Stimulated activated CD4-positive, alpha-beta T cell treated with anti-CD3 and anti-CD28 coated beads, Interleukin-2, amount 100 ng/mL, for 4 hours (primary cell): Measurements from ENCODE around the gene PCNX2.

Experiments used
- DNase-seq: peaks from one replicate; pipeline ENCODE4 v3.0.0-alpha.2; 2020; ENCODE audit warnings: low read depth

PCNX2 gene, protein sequence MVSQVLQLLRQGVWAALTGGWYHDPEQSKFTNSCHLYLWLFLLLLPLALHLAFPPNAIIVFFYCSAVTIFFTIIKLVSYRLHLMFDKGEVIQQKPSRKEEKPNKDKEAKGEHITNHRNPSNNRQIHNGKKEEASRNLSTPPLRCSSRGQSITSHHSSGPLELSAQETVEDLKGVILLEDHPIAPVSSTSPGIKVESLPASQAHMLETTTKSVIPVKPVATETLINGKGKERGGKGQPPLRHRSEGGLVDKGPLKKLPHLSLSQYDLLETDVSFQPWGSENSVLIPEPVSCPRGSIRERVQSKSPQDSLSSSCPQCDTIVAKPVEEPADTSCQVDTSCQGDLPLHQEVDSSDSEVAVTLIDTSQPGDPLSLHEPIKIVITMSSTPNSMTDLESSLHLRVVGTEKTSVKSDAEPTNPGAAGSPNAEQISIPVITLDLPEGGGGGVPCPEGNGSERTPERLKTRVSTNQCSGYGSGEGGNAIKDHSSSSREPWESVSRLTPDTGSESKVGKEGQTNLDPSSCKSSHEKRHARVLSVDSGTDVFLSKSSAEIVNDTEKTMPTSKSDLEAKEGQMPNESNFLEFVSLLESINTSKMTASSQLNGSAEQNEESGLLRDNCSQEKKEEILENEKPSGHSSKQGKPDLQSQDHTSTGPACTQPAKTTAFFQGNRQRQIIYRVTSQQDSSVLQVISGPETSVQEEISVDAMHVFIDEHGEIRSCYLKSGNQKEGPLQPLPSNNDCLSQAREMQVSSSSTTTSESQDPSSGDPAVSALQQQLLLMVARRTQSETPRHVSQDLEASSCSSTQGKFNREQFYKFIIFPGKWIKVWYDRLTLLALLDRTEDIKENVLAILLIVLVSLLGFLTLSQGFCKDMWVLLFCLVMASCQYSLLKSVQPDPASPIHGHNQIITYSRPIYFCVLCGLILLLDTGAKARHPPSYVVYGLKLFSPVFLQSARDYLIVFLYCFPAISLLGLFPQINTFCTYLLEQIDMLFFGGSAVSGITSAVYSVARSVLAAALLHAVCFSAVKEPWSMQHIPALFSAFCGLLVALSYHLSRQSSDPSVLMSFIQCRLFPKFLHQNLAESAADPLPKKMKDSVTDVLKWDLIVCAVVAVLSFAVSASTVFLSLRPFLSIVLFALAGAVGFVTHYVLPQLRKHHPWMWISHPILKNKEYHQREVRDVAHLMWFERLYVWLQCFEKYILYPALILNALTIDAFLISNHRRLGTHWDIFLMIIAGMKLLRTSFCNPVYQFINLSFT (N-terminal part only)

DNA sequence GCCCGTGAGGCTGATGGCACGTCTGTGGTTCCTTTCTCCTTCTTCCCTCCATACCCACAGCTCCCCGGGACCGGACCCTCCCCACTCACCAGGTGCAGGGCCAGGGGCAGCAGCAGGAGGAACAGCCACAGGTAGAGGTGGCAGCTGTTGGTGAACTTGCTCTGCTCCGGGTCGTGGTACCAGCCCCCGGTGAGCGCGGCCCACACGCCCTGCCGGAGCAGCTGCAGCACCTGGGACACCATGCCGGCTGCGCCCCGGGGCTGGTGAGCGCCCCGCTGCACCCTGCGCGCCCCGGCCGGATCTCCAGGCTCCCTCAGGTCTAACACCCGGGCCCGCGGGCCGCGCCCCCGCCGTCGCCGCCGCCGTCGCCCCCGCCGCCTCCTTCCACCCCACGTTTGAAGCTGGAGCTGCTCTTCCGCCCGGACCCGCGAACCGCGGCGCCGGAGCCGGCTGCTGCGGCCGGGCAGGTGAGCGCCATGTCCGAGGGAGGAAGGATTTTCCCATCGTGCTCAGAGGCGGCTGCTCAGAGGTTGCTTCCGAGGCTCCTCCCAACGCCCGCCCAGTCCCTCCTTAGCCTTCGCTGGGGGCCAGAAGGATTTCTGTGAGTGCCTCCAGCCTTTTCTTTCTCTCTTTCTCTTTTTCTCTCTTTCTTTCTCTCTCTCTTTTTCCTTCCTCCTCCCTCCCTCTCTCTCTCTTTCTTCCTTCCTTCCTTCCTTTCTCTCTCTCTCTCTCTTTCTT is at the start of gene PCNX2:
TSS of gene PCNX2 (minus strand) at position 489 of the 738 bp plus-strand sequence. CDS start at position 242, 247 bp downstream.
- peak; percentile 51 for DNase-seq

DNA sequence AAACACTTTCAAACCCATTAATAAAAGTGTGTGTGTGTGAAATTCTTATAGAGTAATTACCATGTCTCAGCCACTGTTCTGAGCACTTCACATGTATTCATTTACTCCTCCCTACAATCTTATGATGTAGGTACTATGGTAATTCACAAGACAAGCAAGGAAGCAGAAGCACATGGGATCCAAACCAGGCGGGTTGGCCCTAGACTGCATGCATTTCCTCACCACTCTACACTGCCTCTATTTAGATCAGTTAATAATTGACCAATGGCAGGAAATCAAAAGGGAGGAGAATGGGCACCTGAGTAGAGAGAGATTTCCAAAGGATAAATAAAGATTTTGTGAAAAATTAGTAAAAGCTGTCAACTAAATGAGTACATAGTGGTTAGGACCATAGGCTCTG is 47.7 kb upstream of the PCNX2 start:
- no peak for DNase-seq

DNA sequence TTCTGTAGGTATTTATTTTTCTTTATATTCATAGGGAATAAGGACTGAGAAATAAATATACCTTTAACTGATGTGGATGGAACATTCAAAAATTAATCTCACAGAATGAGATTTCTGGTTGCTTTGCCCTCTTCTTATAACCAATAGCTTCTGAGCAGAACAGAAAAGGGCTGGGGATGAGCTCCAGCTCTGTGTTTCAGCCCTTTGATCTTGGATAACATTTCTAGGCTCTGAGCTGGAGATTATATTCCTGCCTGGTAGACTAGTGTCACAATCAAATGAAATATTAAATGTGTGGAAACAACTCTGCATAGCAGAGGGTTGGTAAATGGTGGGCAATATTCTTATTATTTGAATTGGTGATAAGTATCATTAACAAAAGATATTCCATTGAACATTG is 46.6 kb upstream of the PCNX2 start:
- DNase-seq = no peak

DNA sequence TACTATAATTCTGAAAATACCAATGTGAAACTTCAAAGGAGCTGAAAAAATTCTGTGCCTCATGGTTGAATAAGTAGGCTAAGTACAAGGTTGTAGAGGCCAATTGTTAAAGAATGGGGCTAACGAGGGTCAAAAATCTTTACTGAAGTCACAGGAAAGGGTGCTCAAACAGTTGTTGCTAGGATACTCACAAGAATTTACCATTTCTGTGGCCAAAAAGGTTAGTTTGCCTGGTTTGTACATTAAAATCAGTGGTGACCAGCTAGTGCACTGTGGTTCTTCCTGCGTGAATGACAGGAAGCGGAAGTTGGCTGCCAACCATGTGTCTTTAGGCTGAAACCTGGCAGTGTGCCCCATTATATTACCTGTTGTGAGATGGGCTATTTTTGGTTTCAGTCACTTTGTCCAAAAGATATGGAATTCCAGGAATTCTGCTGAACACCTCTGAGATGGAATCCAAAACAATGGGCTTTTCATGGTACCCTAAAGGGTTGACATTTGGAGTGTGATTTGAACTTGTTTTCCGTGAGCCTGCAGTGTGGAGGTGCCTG is 45.5 kb upstream of the PCNX2 start:
- no peak for DNase-seq

DNA sequence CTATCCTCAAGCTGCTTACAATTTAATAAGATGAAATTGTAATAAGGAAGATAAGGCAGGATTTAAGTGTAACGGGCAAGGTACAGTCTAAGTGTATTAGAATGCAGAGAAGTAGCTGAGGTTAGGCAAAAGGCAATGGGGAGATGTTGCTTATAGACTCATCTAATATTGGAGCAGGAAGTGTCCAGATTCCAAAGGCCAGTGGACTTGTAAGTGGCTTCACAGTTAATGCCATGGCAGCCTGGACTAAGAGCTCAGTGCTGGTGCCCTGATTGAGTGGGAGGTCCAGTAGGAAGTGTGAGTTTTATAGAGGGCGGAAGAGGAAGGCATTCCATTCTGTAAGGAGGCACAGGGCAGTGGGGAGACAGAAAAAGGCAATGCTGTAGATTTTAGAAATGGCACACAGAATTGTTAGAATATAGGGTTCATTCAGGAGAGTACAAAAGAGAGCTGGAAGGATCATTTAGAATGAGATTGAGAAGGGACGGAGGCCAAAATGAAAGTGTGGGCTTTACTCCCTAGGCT is 44.6 kb upstream of the PCNX2 start:
- no peak for DNase-seq

DNA sequence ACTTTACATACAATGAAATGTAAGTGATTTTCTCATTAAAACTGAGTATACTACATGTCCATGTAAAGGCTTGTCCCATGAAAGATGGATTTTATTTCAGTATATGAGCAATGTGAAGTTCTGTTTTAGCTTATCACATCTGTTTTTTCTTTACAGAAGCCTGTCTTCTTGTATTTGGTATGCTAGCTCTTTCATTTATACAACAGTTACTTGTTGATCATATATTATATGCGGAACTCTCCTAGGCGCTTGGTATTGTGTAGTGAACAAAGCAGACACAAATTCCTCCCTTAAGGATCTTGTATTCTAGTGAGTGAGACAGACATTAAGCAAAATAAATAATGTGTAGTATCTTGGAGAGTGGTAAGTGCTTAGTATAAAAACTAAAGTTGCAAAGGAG is 42.6 kb upstream of the PCNX2 start:
- no peak for DNase-seq

DNA sequence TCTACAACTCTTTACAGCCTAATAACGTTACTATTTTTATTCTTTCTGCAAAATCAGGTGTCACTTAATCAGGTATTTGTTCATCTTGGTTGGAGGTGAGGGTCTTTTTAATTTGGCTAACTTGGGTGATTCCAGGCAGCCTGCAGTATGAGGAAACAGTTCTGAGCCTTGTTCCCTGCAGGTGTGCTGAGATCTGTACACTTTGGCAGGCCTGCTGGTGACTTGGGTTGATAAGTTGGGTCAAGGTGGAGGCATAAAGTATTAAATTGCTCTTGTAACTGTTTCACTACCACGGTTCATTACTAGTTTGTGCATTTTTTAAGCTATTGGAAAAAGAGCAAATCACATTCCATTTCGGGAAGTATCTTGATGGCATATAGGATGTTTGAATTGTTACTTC is 42.0 kb upstream of the PCNX2 start:
- DNase-seq = no peak

DNA sequence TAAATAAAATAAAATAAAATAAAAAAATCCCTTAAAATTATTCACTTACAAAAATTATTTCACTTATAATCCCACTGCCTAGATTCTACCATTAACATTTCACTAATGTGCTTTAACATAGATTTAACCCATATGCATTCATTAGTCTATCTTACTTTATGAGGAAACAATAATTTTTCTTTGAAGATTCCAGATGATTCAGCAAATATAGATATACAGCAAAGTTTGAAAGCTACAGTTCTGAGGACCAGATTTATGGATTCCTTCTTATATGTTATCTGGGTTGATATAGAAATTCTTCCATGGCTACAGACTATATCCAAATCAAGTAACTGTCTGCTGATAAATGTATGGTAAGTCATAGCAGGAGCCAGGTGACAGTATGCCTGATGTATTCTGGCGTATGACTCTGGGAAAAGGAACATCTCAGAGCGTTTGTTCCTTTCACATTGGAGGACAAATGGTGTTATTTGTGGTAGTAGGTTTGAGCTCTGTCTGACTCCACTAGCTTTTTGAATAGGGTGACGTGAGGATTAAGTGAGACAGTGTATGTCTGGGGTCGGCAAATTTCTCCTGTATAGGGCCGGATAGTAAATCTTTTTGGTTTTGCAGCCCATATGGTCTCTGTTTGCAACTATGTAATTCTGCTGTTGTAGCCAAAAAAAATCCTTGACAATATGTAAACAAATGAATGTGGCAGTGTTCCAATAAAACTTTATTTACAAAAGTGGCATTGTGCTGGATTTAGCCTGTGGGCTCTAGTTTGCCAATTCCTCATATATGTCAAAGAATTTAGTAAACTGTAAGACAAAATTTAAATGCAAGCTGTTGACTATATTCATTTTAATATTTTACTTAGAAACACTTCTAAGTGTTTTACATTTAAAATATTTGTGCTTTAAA is 41.3 kb upstream of the PCNX2 start:
- DNase-seq = no peak

DNA sequence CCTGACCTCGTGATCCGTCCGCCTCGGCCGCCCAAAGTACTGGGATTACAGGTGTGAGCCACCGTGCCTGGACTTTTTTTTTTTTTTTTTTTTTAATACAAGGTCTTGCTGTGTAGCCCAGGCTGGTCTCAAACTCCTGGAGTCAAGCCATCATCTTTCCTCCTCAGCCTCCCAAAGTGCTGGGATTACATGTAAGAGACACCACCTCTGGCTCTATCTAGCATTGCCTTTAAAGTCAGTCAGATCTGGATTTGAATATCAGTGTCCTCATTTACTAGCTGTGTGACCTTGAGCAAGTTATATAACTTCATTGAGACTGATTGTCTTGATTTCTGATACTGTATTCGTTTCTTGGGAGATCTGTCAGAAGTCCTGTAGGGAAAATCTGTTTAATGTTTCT is 38.6 kb upstream of the PCNX2 start:
- DNase-seq = no peak

DNA sequence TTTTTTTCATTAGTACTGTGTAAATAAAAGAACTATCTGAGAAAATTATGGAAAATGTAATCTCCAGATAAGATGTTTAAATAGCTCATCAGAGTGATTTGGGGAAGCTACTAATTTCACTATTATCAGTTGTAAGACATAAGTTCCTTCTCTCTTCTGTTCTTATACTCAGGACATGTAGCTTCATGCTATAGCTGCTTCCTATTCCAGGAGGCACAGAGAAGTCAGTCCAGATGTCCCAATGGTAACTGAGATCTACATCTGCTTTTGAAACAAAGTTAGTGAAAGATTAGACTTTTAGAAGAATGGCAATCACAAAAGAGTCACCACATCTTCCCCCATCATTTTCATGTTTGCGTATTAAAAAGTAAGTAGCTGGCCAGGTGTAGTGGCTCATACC is 37.6 kb upstream of the PCNX2 start:
- DNase-seq = no peak

DNA sequence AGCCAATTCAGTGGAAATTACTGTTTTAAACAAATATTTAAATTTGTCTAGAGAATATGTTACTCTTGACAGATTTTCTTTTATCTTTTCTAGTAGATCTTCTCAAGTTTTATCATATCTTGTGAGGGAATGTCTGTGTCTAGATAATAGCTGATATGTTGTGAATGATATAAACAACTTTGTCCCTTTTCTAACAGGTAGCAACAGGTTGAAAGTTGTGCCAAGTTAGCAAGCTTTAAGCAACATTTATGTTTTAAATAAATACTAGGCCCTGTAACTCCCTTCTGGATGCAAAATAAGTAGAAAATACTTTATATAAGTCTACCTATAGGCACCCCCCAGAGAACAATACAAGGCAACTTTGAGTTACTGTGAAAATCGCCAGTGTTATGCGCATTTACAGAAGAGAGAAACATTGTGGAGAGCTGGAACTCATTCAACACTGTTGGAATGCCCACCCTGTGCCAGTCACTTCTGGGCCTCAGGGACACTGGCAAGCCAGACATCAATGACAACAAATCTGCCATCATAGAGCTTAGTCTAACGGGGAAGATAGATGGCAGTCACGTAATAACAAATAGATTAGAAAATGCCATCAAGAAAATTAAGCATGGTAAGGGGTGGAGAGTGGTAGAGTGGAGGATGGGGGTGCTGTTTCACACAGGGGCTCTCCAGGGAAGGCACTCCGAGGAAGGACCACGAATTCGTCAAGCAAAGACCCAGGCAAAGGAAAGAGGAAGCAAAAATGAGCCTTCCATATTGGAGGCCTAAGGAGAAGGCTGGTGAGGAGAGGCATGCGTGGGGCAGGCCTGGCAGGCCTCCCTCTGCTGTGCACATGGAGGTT is 36.4 kb upstream of the PCNX2 start:
- no peak for DNase-seq

DNA sequence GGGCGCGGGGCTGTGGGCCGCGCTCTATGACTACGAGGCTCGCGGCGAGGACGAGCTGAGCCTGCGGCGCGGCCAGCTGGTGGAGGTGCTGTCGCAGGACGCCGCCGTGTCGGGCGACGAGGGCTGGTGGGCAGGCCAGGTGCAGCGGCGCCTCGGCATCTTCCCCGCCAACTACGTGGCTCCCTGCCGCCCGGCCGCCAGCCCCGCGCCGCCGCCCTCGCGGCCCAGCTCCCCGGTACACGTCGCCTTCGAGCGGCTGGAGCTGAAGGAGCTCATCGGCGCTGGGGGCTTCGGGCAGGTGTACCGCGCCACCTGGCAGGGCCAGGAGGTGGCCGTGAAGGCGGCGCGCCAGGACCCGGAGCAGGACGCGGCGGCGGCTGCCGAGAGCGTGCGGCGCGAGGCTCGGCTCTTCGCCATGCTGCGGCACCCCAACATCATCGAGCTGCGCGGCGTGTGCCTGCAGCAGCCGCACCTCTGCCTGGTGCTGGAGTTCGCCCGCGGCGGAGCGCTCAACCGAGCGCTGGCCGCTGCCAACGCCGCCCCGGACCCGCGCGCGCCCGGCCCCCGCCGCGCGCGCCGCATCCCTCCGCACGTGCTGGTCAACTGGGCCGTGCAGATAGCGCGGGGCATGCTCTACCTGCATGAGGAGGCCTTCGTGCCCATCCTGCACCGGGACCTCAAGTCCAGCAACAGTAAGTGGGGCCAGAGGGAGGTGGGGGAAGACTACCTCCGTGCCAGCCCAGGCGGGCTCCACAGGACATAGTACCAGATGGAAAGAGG is 32.8 kb upstream of the PCNX2 start:
- no peak for DNase-seq

DNA sequence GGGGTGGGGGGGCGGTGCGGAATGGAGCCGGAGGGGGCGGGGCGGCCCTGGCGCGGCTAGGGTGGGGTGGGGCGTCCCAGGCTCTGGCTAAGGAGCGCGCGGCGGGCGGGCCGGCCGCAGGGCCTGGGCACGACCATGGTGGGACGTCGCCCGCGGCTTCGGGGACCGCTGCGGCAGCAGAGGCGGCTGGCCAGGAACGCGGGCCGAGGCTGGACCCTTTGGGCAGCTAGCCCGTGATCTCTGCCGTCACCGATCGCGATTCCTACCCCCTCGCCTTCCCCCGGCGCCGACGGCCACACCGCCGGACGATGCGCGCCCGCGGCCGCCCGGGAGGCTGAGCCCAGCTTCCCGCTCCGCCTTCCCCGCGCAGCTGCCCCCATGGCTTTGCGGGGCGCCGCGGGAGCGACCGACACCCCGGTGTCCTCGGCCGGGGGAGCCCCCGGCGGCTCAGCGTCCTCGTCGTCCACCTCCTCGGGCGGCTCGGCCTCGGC is 32.2 kb upstream of the PCNX2 start, which contains the start of gene MAP3K21:
TSS of gene MAP3K21 (plus strand) at position 74 of the 491 bp plus-strand sequence. CDS start at position 379, 305 bp downstream.
- no peak for DNase-seq

DNA sequence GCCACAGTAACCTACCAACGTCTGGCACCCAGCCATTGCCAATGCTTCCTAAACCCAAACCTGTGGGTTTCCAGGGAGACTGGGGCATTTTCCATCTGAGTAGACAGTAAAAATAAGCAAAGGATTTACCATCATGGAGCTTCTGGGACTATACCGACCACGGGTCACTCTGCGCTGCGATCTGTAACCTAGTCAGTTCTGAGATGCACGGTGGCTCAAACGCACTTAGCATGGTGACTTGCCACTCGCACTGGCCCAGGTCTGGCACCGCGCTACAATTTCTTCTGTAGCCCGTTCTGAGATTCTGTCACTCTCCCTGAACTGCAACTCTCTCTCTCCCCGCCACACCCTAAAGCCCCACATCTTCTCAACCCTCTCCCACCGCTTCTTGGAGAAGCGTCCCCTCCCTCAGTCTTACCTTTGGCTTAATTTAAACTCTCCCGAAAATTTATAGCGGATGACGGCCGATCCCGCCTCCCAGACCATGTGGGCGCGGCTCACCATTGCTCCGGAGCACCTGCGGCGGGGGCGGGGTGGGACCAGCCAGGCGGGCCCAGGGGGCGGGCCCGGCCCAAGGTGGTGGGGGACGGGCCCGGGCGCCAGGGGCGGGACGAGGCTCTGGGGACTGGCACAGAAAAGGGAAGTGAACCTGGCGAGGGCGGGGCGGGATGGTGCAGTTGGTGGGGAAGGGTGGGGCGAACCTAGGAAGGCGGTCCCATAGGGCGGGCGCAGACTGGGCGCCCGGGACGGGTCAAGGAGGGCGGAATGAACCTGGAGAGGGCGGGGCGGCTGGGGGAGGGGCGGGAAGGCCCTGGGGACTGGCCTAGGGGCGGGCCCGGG is 31.5 kb upstream of the PCNX2 start:
- DNase-seq = peak; percentile 82

DNA sequence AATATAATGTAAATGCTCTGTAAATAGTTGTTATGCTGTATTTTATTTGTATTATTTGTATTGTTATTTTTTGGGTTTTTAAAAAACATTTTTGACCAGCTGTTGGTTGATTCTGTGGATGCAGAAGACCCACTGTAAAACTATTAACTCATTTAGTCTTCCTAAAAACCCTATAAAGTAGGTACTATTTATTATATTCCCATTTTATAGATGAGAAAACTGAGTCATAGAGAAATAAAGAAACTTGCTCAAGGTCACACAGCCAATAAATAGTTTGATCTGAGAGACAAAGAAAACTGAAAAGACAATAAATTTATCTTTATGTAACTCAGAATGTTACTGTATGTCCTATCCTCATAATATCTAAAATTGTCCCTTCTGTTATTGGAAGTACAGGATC is 30.8 kb upstream of the PCNX2 start:
- DNase-seq = no peak

DNA sequence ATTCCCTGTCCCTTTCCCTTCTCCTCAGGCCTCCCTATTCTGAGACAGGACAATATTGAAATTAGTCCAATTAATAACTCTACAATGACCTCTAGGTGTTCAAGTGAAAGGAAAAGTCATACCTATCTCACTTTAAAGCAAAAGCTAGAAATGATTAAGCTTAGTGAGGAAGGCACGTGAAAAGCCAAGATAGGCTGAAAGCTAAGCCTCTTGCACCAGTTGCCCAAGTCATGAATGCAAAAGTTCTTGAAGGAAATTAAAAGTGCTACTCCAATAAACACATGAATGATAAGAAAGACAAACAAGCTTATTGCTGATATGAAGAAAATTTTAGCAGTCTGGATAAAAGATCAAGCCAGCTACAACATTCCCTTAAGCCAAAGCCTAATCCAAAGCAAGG is 28.2 kb upstream of the PCNX2 start:
- DNase-seq = no peak

DNA sequence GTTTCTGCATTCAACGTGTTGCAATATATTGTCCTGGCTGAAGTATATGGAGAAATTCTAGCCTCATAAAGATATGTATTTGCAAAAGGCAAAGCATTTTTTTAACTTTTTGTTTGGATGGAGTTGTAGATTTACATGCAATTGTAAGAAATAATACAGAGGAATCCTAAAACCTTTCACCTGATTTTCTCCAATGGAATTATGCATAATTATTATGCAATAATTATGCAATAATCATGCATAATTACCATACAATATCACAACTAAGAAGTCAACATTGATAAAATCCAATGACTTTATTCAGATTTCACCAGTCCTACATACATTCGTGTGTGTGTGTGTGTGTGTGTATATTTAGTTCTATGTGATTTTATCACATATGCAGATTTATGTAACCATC is 24.5 kb upstream of the PCNX2 start:
- DNase-seq = no peak
